Measurements from ENCODE around the gene ALDH1L2.

- TF ChIP-seq CTCF (IDR thresholded peaks at IDR 0.05; ENCODE audit: low read depth, low read length) (no peak), EZH2phosphoT487 (IDR thresholded peaks at IDR 0.05; ENCODE audit: low read depth) (no peak)
These were observed 70.4 kb downstream of the ALDH1L2 start for GRCh38 chr12:105013892-105014291.

Measured in OCI-LY3 (cell line).